ENCODE data around the gene RSU1.

RSU1 gene

DNA sequence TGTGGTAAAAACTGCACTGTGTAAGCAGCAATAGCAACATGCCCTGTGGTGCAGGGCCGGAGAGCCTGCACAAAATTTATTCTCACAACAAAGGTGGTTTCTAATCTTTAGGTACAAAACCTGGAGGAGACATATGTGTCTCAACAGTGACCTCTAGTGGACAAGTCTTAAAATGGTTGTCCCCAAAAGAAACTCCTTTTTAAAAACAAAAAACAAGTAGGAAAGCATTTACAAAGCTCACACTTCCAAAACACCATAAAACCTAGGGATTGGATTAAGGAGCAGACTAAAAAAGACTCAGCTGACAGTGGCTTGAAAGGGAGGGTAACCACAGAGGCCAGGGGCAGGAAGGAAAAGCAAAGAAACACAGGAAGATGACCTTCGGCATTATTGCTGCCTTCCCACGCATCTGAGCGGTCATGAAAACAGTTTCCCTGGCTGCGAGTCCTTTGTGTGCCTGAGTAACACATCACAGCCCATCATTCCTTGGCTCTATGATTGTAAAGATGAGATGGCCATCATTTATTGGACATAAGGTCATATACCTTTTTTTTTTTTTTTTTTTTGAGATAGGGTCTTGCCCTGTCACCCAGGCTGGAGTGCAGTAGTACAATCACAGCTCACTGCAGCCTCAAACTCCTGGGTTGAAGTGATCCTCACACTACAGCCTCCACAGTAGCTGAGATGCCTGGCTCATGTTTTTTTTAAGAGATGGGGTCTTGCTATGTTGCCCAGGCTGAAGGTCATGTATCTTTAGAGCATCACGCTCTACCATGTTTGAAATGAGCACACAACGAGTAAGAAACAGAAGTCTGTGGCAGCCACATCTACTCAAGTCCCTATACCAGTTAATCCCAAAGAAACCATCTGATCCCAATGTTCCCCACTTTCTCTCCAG, 39.5 kb downstream of the RSU1 start:
- ChIA-PET CTCF (interaction anchor here (0.7 to 1.5 kb wide), 5 partner anchors 12 to 898 kb away, joined by 3 to 4 read pairs (median 3); no protein-coding TSS in a partner anchor), POLR2A (no interaction called here)
- WGBS (ENCODE audit: insufficient coverage) = 50% methylated on average over 2 of the region's 7 CpGs
- Histone ChIP-seq H3K27ac (ENCODE audit: insufficient read depth in 1 of 2, low read depth in 1 of 2, low read length in 2 of 2, poor library complexity in 1 of 2, severe bottlenecking in 2 of 2) (no peak overlapping the region), H3K27me3 (replicated peaks in 2 of 5; ENCODE audit: control insufficient read depth in 4 of 5, insufficient read depth in 5 of 5, low read length in 4 of 5) (no peaks in the 10 kb centered on the region), H3K9me3 (ENCODE audit: control extremely low read depth in 1 of 5, control insufficient read depth in 4 of 5, insufficient read depth in 2 of 5, low read depth in 1 of 5, low read length in 4 of 5) (no peaks in the 10 kb centered on the region), H3K4me3 (ENCODE audit: control insufficient read depth in 1 of 7, extremely low read depth in 1 of 7, insufficient read depth in 4 of 7, low read depth in 2 of 7, low read length in 6 of 7) (no peak overlapping the region), H3K36me3 (ENCODE audit: control insufficient read depth in 4 of 4, insufficient read depth in 4 of 4, low read length in 3 of 4) (peaks cover 0 to 28% (median 2%) of the 10 kb centered on the region in 4 experiments), H3K4me1 (ENCODE audit: control extremely low read depth in 1 of 4, control insufficient read depth in 4 of 4, insufficient read depth in 4 of 4, low read length in 3 of 4) (peaks cover 0 to 2% (median 0%) of the 10 kb centered on the region in 4 experiments)
- DNase-seq = peak; percentile 53 to 79 (median 76)

DNA sequence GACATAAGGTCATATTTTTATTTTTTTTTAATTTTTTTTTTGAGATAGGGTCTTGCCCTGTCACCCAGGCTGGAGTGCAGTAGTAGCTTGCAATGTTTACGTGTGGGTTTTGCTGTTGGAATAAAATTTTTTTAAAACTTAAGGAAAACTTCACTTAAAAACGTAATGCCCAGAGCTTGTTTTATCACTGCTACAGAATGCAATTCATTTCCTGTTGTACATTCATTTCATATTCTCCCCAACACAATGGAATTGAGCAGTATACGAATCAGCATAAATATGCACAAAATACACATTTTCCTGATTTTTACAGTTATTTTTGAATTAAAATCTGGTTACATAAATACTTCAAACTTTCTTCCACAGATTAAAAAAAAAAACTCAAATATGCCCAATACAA, 40.3 kb downstream of the RSU1 start:
- DNase-seq = no peak
- ChIA-PET CTCF (interaction anchor here (0.9 to 1.5 kb wide), 2 partner anchors 11 to 876 kb away, joined by 3 to 4 read pairs; no protein-coding TSS in a partner anchor), POLR2A (no interaction called here)
- Histone ChIP-seq H3K36me3 (ENCODE audit: control insufficient read depth in 4 of 4, insufficient read depth in 4 of 4, low read length in 3 of 4) (peaks cover 0 to 28% (median 2%) of the 10 kb centered on the region in 4 experiments), H3K4me3 (ENCODE audit: control insufficient read depth in 1 of 7, extremely low read depth in 1 of 7, insufficient read depth in 4 of 7, low read depth in 2 of 7, low read length in 6 of 7) (no peak overlapping the region), H3K27ac (ENCODE audit: insufficient read depth in 1 of 2, low read depth in 1 of 2, low read length in 2 of 2, poor library complexity in 1 of 2, severe bottlenecking in 2 of 2) (no peak overlapping the region), H3K4me1 (ENCODE audit: control extremely low read depth in 1 of 4, control insufficient read depth in 4 of 4, insufficient read depth in 4 of 4, low read length in 3 of 4) (peaks cover 0 to 2% (median 0%) of the 10 kb centered on the region in 4 experiments), H3K9me3 (ENCODE audit: control extremely low read depth in 1 of 5, control insufficient read depth in 4 of 5, insufficient read depth in 2 of 5, low read depth in 1 of 5, low read length in 4 of 5) (no peaks in the 10 kb centered on the region), H3K27me3 (replicated peaks in 2 of 5; ENCODE audit: control insufficient read depth in 4 of 5, insufficient read depth in 5 of 5, low read length in 4 of 5) (no peaks in the 10 kb centered on the region)
- 63% methylated on average over 2 of the region's 3 CpGs for WGBS (ENCODE audit: insufficient coverage)

DNA sequence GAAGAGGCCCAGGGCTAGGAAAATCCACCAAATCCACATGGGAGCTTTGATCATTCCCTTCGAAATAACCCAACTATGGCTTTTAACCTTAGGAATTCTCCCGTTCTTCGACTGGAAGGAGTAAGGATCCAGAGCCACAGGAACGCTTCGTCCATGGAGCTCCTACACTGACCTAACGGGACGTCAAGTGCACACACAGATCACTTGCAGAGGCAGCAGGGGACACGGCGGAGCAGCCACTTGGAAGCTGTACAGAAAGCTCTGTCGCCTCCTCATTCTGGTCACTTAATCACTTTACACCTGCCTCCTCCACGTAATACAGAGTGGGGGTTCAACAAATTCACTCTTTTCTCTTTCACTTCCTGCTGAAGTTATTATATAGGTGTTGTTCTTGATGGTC, 43.9 kb downstream of the RSU1 start:
- CTCF ChIA-PET = no interaction called here
- H3K36me3 ChIP-seq (ENCODE audit: control insufficient read depth in 4 of 4, insufficient read depth in 4 of 4, low read length in 3 of 4) = peaks cover 0 to 2% (median 0%) of the 10 kb centered on the region in 4 experiments
- H3K4me1 ChIP-seq (ENCODE audit: control extremely low read depth in 1 of 4, control insufficient read depth in 4 of 4, insufficient read depth in 4 of 4, low read length in 3 of 4) = peaks cover 0 to 5% (median 3%) of the 10 kb centered on the region in 4 experiments
- no peak for DNase-seq
- no peak overlapping the region for H3K4me3 ChIP-seq (ENCODE audit: control insufficient read depth in 1 of 7, extremely low read depth in 1 of 7, insufficient read depth in 4 of 7, low read depth in 2 of 7, low read length in 6 of 7)
- 95% methylated on average over 10 of the region's 11 CpGs for WGBS (ENCODE audit: insufficient coverage)
- no peak overlapping the region for H3K27ac ChIP-seq (ENCODE audit: insufficient read depth in 1 of 2, low read depth in 1 of 2, low read length in 2 of 2, poor library complexity in 1 of 2, severe bottlenecking in 2 of 2)
- H3K9me3 ChIP-seq (ENCODE audit: control extremely low read depth in 1 of 5, control insufficient read depth in 4 of 5, insufficient read depth in 2 of 5, low read depth in 1 of 5, low read length in 4 of 5) = no peaks in the 10 kb centered on the region
- H3K27me3 ChIP-seq (replicated peaks in 2 of 5; ENCODE audit: control insufficient read depth in 4 of 5, insufficient read depth in 5 of 5, low read length in 4 of 5) = no peaks in the 10 kb centered on the region
- POLR2A ChIA-PET = no interaction called here

DNA sequence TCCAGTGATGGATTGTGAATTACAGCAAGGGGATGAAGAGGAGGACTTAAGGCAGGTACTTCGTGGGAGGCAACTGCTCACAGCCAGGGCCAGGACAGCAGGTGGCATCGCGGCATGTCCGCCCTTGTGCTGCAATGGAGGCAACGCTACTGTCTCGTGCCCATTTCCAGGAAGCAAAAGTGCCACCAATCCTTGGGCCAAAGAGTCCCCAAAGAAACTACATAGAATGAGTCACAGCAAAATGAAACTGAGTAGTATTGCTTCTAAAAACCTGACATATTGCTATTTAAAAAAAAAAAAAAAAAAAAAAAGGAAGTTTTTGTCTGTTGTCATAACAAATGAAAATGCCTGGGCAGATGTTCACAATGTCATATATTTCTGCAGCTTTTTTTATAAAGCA, 46.6 kb downstream of the RSU1 start:
- H3K27me3 ChIP-seq (replicated peaks in 2 of 5; ENCODE audit: control insufficient read depth in 4 of 5, insufficient read depth in 5 of 5, low read length in 4 of 5) = no peaks in the 10 kb centered on the region
- 100% methylated on average over 1 of the region's 6 CpGs for WGBS (ENCODE audit: insufficient coverage)
- POLR2A ChIA-PET = no interaction called here
- DNase-seq = peak; percentile 16 to 69 (median 68)
- no peak overlapping the region for H3K4me3 ChIP-seq (ENCODE audit: control insufficient read depth in 1 of 7, extremely low read depth in 1 of 7, insufficient read depth in 4 of 7, low read depth in 2 of 7, low read length in 6 of 7)
- H3K4me1 ChIP-seq (ENCODE audit: control extremely low read depth in 1 of 4, control insufficient read depth in 4 of 4, insufficient read depth in 4 of 4, low read length in 3 of 4) = peaks cover 0 to 6% (median 2%) of the 10 kb centered on the region in 4 experiments
- no peaks in the 10 kb centered on the region for H3K9me3 ChIP-seq (ENCODE audit: control extremely low read depth in 1 of 5, control insufficient read depth in 4 of 5, insufficient read depth in 2 of 5, low read depth in 1 of 5, low read length in 4 of 5)
- no peaks in the 10 kb centered on the region for H3K36me3 ChIP-seq (ENCODE audit: control insufficient read depth in 4 of 4, insufficient read depth in 4 of 4, low read length in 3 of 4)
- H3K27ac ChIP-seq (ENCODE audit: insufficient read depth in 1 of 2, low read depth in 1 of 2, low read length in 2 of 2, poor library complexity in 1 of 2, severe bottlenecking in 2 of 2) = no peak overlapping the region
- CTCF ChIA-PET = interaction anchor here (0.6 to 0.9 kb wide), 3 partner anchors 12 to 369 kb away, joined by 3 read pairs; no protein-coding TSS in a partner anchor

DNA sequence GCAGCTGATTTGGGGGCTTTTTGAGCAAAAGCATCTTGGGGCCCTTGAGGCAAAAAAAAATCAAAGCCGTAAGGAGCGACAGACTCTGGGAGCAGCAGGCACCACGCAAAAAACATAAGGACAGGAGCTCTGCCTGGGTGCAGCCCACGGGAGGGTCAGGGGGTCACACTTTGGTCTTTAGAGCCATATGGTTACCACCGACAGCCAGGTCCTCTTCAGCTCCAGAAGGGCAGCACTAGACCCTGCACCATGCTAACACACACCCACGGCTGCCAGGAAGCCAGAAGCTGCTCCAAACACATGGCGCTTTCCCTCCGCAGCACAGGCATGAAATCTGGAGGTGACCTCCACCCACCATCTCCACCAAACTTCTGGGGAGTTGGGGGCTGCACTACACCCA, 47.1 kb downstream of the RSU1 start:
- ChIA-PET POLR2A (no interaction called here), CTCF (interaction anchor here (0.7 to 0.9 kb wide), 2 partner anchors 12 to 19 kb away, joined by 3 read pairs; no protein-coding TSS in a partner anchor)
- WGBS (ENCODE audit: insufficient coverage) = 99% methylated on average over 8 of the region's 8 CpGs
- no peaks in the 10 kb centered on the region for H3K9me3 ChIP-seq (ENCODE audit: control extremely low read depth in 1 of 5, control insufficient read depth in 4 of 5, insufficient read depth in 2 of 5, low read depth in 1 of 5, low read length in 4 of 5)
- no peak overlapping the region for H3K27ac ChIP-seq (ENCODE audit: insufficient read depth in 1 of 2, low read depth in 1 of 2, low read length in 2 of 2, poor library complexity in 1 of 2, severe bottlenecking in 2 of 2)
- H3K36me3 ChIP-seq (ENCODE audit: control insufficient read depth in 4 of 4, insufficient read depth in 4 of 4, low read length in 3 of 4) = no peaks in the 10 kb centered on the region
- H3K4me1 ChIP-seq (ENCODE audit: control extremely low read depth in 1 of 4, control insufficient read depth in 4 of 4, insufficient read depth in 4 of 4, low read length in 3 of 4) = peaks cover 0 to 10% (median 4%) of the 10 kb centered on the region in 4 experiments
- no peaks in the 10 kb centered on the region for H3K27me3 ChIP-seq (replicated peaks in 2 of 5; ENCODE audit: control insufficient read depth in 4 of 5, insufficient read depth in 5 of 5, low read length in 4 of 5)
- DNase-seq = no peak
- H3K4me3 ChIP-seq (ENCODE audit: control insufficient read depth in 1 of 7, extremely low read depth in 1 of 7, insufficient read depth in 4 of 7, low read depth in 2 of 7, low read length in 6 of 7) = no peak overlapping the region

DNA sequence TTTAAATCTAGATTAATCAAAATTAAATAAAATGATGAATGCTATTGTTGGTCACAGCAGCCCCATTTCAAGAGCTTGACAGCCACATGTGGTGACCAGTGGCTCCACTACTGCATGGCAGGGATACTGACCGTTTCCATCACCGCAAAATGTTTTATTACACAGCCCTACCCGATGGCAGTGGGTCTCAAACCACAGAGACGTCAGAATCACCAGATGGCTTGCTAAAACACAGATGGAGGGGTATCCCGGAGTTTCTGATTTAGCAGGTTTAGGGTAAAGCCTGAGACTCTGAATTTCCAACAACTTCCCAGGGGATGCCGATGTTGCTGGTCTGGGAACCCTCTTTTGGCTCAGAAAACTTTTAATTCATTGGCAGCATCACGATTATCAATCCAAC, 47.9 kb downstream of the RSU1 start:
- ChIA-PET POLR2A (no interaction called here), CTCF (no interaction called here)
- no peaks in the 10 kb centered on the region for H3K9me3 ChIP-seq (ENCODE audit: control extremely low read depth in 1 of 5, control insufficient read depth in 4 of 5, insufficient read depth in 2 of 5, low read depth in 1 of 5, low read length in 4 of 5)
- no peaks in the 10 kb centered on the region for H3K27me3 ChIP-seq (replicated peaks in 2 of 5; ENCODE audit: control insufficient read depth in 4 of 5, insufficient read depth in 5 of 5, low read length in 4 of 5)
- H3K36me3 ChIP-seq (ENCODE audit: control insufficient read depth in 4 of 4, insufficient read depth in 4 of 4, low read length in 3 of 4) = no peaks in the 10 kb centered on the region
- H3K27ac ChIP-seq (ENCODE audit: insufficient read depth in 1 of 2, low read depth in 1 of 2, low read length in 2 of 2, poor library complexity in 1 of 2, severe bottlenecking in 2 of 2) = no peak overlapping the region
- no peak overlapping the region for H3K4me3 ChIP-seq (ENCODE audit: control insufficient read depth in 1 of 7, extremely low read depth in 1 of 7, insufficient read depth in 4 of 7, low read depth in 2 of 7, low read length in 6 of 7)
- no peak for DNase-seq
- 95% methylated on average over 7 of the region's 7 CpGs for WGBS (ENCODE audit: insufficient coverage)
- H3K4me1 ChIP-seq (ENCODE audit: control extremely low read depth in 1 of 4, control insufficient read depth in 4 of 4, insufficient read depth in 4 of 4, low read length in 3 of 4) = peaks cover 0 to 10% (median 4%) of the 10 kb centered on the region in 4 experiments

DNA sequence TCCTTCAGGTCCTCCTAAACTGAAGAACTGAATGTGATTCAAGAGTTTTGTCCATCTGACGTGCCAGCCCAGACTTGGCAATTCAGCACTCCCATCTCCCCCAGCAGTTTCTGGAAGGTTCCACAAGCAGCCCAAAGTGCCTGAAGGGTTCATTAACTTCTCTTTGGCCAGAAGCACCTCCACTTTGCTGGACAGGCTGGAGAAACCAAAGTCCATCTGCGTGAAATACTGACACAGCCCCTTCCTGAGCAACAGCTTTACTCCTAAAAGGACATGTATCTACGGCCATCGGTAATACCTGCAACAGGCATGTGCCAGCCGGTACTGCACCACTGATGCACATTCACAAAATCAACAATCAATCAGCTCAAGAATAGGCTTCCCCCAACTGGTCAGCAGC, 48.5 kb downstream of the RSU1 start:
- CTCF ChIA-PET = no interaction called here
- 100% methylated on average over 5 of the region's 5 CpGs for WGBS (ENCODE audit: insufficient coverage)
- no peak for DNase-seq
- Histone ChIP-seq H3K4me1 (ENCODE audit: control extremely low read depth in 1 of 4, control insufficient read depth in 4 of 4, insufficient read depth in 4 of 4, low read length in 3 of 4) (peaks cover 0 to 10% (median 4%) of the 10 kb centered on the region in 4 experiments), H3K27me3 (replicated peaks in 2 of 5; ENCODE audit: control insufficient read depth in 4 of 5, insufficient read depth in 5 of 5, low read length in 4 of 5) (no peaks in the 10 kb centered on the region), H3K9me3 (ENCODE audit: control extremely low read depth in 1 of 5, control insufficient read depth in 4 of 5, insufficient read depth in 2 of 5, low read depth in 1 of 5, low read length in 4 of 5) (no peaks in the 10 kb centered on the region), H3K27ac (ENCODE audit: insufficient read depth in 1 of 2, low read depth in 1 of 2, low read length in 2 of 2, poor library complexity in 1 of 2, severe bottlenecking in 2 of 2) (no peak overlapping the region), H3K4me3 (ENCODE audit: control insufficient read depth in 1 of 7, extremely low read depth in 1 of 7, insufficient read depth in 4 of 7, low read depth in 2 of 7, low read length in 6 of 7) (no peak overlapping the region), H3K36me3 (ENCODE audit: control insufficient read depth in 4 of 4, insufficient read depth in 4 of 4, low read length in 3 of 4) (peaks cover 0 to 2% (median under 1%) of the 10 kb centered on the region in 4 experiments)
- POLR2A ChIA-PET = no interaction called here

All from common myeloid progenitor, CD34-positive (primary cell).